ENCODE measurements around the gene SH3BGRL3.
"Not testable (repeated sequence)": the region's sequence is repeated elsewhere in the genome, so short reads cannot be mapped to it uniquely, and the experiment has no call there.

The SH3BGRL3 gene

GRCh38 chr1:26289158-26290059 is 9.5 kb downstream of the SH3BGRL3 start:
- DNase-seq: no peak

- no peak for DNase-seq
Measured at GRCh38 chr1:26290122-26290881, 10.4 kb downstream of the SH3BGRL3 start.

GRCh38 chr1:26290882-26291261 is 11.0 kb downstream of the SH3BGRL3 start:
- peak; percentile 40 for DNase-seq

GRCh38 chr1:26291433-26291832 is 11.5 kb downstream of the SH3BGRL3 start:
- DNase-seq: no peak

- no peak for DNase-seq
Measured at GRCh38 chr1:26291939-26292338, 12.1 kb downstream of the SH3BGRL3 start.

GRCh38 chr1:26292735-26293134 is 12.8 kb downstream of the SH3BGRL3 start:
- DNase-seq: not testable (repeated sequence)

- no peak for DNase-seq
Measured at GRCh38 chr1:26293911-26294463, 14.1 kb downstream of the SH3BGRL3 start.

GRCh38 chr1:26295194-26296138 is 15.6 kb downstream of the SH3BGRL3 start:
- no peak for DNase-seq

- DNase-seq: no peak
Measured at GRCh38 chr1:26296340-26297056, 16.6 kb downstream of the SH3BGRL3 start.

- DNase-seq: no peak
Measured at GRCh38 chr1:26297057-26297790, 17.3 kb downstream of the SH3BGRL3 start.

- DNase-seq: no peak
Measured at GRCh38 chr1:26297791-26298124, 17.9 kb downstream of the SH3BGRL3 start.

GRCh38 chr1:26300578-26301275 is 20.8 kb downstream of the SH3BGRL3 start:
- DNase-seq: no peak

GRCh38 chr1:26302733-26303405 is 23.0 kb downstream of the SH3BGRL3 start:
- no peak for DNase-seq

- no peak for DNase-seq
Measured at GRCh38 chr1:26305667-26306289, 25.9 kb downstream of the SH3BGRL3 start.

GRCh38 chr1:26306290-26307229 is 26.7 kb downstream of the SH3BGRL3 start, which contains the start of gene UBXN11:
Gene UBXN11 (minus strand): TSS chr1:26306636. CDS start chr1:26302883, 3,753 bp downstream.
- peak; percentile 73 for DNase-seq

- DNase-seq: no peak
Measured at GRCh38 chr1:26307363-26307781, 27.5 kb downstream of the SH3BGRL3 start.

Data from right kidney (tissue), 1 donor.